ENCODE data around the gene C4orf36.

Gene C4orf36

GRCh38 chr4:86857341-86858052, 34.7 kb downstream of the C4orf36 start:
- ATAC-seq (no peak), DNase-seq (no peak)

- no peak for DNase-seq
- no peak for ATAC-seq
Measured at GRCh38 chr4:86856896-86857295, 35.3 kb downstream of the C4orf36 start.

GRCh38 chr4:86855572-86855971, 36.6 kb downstream of the C4orf36 start:
- DNase-seq (no peak), ATAC-seq (no peak)

GRCh38 chr4:86853209-86853608, 39.0 kb downstream of the C4orf36 start:
- no peak for DNase-seq
- ATAC-seq = no peak

GRCh38 chr4:86848732-86849619, 43.2 kb downstream of the C4orf36 start, which contains the start of gene SLC10A6:
SLC10A6 (minus strand) TSS chr4:86849384; CDS start chr4:86849115, 269 bp downstream.
- DNase-seq = no peak
- no peak for ATAC-seq

- ATAC-seq (no peak), DNase-seq (no peak)
Measured at GRCh38 chr4:86848136-86848535, 44.1 kb downstream of the C4orf36 start.

- no peak for DNase-seq
- ATAC-seq = no peak
Measured at GRCh38 chr4:86847571-86847970, 44.7 kb downstream of the C4orf36 start.

- ATAC-seq (no peak), DNase-seq (no peak)
Measured at GRCh38 chr4:86846921-86847320, 45.3 kb downstream of the C4orf36 start.

GRCh38 chr4:86845593-86845992, 46.6 kb downstream of the C4orf36 start:
- no peak for ATAC-seq
- no peak for DNase-seq

GRCh38 chr4:86841309-86841708, 50.9 kb downstream of the C4orf36 start:
- DNase-seq (no peak), ATAC-seq (no peak)

- ATAC-seq (no peak), DNase-seq (no peak)
Measured at GRCh38 chr4:86840858-86841257, 51.4 kb downstream of the C4orf36 start.

- DNase-seq (no peak), ATAC-seq (no peak)
Measured at GRCh38 chr4:86837691-86838503, 54.3 kb downstream of the C4orf36 start.

- no peak for DNase-seq
- no peak for ATAC-seq
Measured at GRCh38 chr4:86835677-86836076, 56.5 kb downstream of the C4orf36 start.

GRCh38 chr4:86834901-86835300, 57.3 kb downstream of the C4orf36 start:
- DNase-seq = no peak

GRCh38 chr4:86833615-86834014, 58.6 kb downstream of the C4orf36 start:
- DNase-seq (no peak), ATAC-seq (no peak)

More at GRCh38 chr4:86834901-86835300, 57.3 kb downstream of the C4orf36 start:
- ATAC-seq = no peak

- no peak for ATAC-seq
- DNase-seq = no peak
Measured at GRCh38 chr4:86831262-86832130, 60.7 kb downstream of the C4orf36 start.
